UCSD-AML1 (cell line): ENCODE data around the gene ST6GALNAC5.
"Not testable (repeated sequence)": the region's sequence is repeated elsewhere in the genome, so short reads cannot be mapped to it uniquely, and the experiment has no call there.

Experiments
- DNase-seq: peaks from one replicate; lab custom pipeline; 2025; ENCODE audit not compliant: unreplicated experiment; lab: John Stamatoyannopoulos, UW

The ST6GALNAC5 gene

GRCh38 chr1:76933847-76934815, 66.9 kb downstream of the ST6GALNAC5 start:
- no peak for DNase-seq

GRCh38 chr1:76938304-76938703, 71.0 kb downstream of the ST6GALNAC5 start:
- DNase-seq = no peak

GRCh38 chr1:76939050-76939816, 72.0 kb downstream of the ST6GALNAC5 start:
- DNase-seq = no peak

GRCh38 chr1:76939817-76940216, 72.5 kb downstream of the ST6GALNAC5 start:
- no peak for DNase-seq

GRCh38 chr1:76940571-76941335, 73.5 kb downstream of the ST6GALNAC5 start:
- no peak for DNase-seq

GRCh38 chr1:76942549-76942948, 75.3 kb downstream of the ST6GALNAC5 start:
- no peak for DNase-seq

- no peak for DNase-seq
These were observed 77.7 kb downstream of the ST6GALNAC5 start for GRCh38 chr1:76944942-76945341.

- DNase-seq = no peak
These were observed 81.6 kb downstream of the ST6GALNAC5 start for GRCh38 chr1:76948846-76949245.

- DNase-seq = no peak
These were observed 82.2 kb downstream of the ST6GALNAC5 start for GRCh38 chr1:76949503-76949902.

GRCh38 chr1:76950306-76950705, 83.0 kb downstream of the ST6GALNAC5 start:
- no peak for DNase-seq

GRCh38 chr1:76951153-76951552, 83.9 kb downstream of the ST6GALNAC5 start:
- DNase-seq = no peak

GRCh38 chr1:76955652-76956051, 88.4 kb downstream of the ST6GALNAC5 start:
- no peak for DNase-seq

- no peak for DNase-seq
These were observed 90.7 kb downstream of the ST6GALNAC5 start for GRCh38 chr1:76957961-76958360.

GRCh38 chr1:76958828-76959227, 91.5 kb downstream of the ST6GALNAC5 start:
- DNase-seq = no peak

GRCh38 chr1:76959556-76959955, 92.3 kb downstream of the ST6GALNAC5 start:
- DNase-seq = no peak

GRCh38 chr1:76961181-76961819, 94.0 kb downstream of the ST6GALNAC5 start:
- DNase-seq = no peak

- no peak for DNase-seq
These were observed 94.5 kb downstream of the ST6GALNAC5 start for GRCh38 chr1:76961820-76962207.

GRCh38 chr1:76981267-76981666, 114.0 kb downstream of the ST6GALNAC5 start:
- not testable (repeated sequence) for DNase-seq

- no peak for DNase-seq
These were observed 122.7 kb downstream of the ST6GALNAC5 start for GRCh38 chr1:76989976-76990375.

- no peak for DNase-seq
These were observed 125.8 kb downstream of the ST6GALNAC5 start for GRCh38 chr1:76993036-76993435.
